ENCODE measurements around the gene NBPF15. TPM values are rescaled to one million over a fixed set of nuclear protein-coding genes. Genes with fewer than 3 reads are reported as not detected.
A peak's percentile ranks its signal among the peaks of the same experiment; 100 is the strongest.

NBPF15 gene
- total and polyA plus RNA-seq, 2 donors (not counting 1 experiment from before 2014, with no cell fraction given): 72.9 to 108 TPM

Small RNAs within 50 kb of the gene (small RNA-seq; reads per million reads assigned to genes)
- gene AC246785.4 (ENCODE audit: insufficient read length, low read depth, low replicate concordance) (not detected), gene RNVU1-15 (ENCODE audit: insufficient read length, low read depth, low replicate concordance) (144 reads per million, percentile 95 among the genes with 10 or more reads in this experiment)

Other genes with a start within 250 kb of the NBPF15 start
- 1.0 TPM in 1 of 2 replicates, not detected in the other for gene PPIAL4E, start 88.0 kb downstream of the NBPF15 start, total RNA-seq
- not detected in 2 replicates for gene PPIAL4E, start 88.0 kb downstream of the NBPF15 start, polyA plus RNA-seq
- gene PPIAL4F, start 131.2 kb upstream of the NBPF15 start, total RNA-seq: 2.7 TPM in 1 of 2 replicates, not detected in the other
- 0.24 TPM in 1 of 2 replicates, not detected in the other for gene PPIAL4F, start 131.2 kb upstream of the NBPF15 start, polyA plus RNA-seq